Caki2 (cell line): Measurements from ENCODE around the gene MTX3. TPM values are rescaled to one million over a fixed set of nuclear protein-coding genes. Genes with fewer than 3 reads are reported as not detected.

Experiments
- DNase-seq: peaks from one replicate; pipeline ENCODE4 v3.0.0-alpha.2; 2015; ENCODE audit warnings: low read depth
- in situ Hi-C: cut with HindIII; loops from 2 replicates; pipeline ENCODE4 v1.10.0; 2016; ENCODE audit warnings: low sequenced_read_pairs, low pct_unique_long_range_greater_than_20kb, mixed read lengths
- total RNA-seq: library from RNA; depleted of rRNA; stranded (reverse); fragments of >200 nt; shearing (Covaris generic); gene quantifications from 2 replicates; pipeline ENCODE4 v1.2.3, GENCODE V29; 2014; ENCODE audit warnings: low replicate concordance; rRNA removed

Gene MTX3
- 4.3 and 4.4 TPM in 2 replicates for total RNA-seq

GRCh38 chr5:79990598-79991507, at the start of gene MTX3:
Gene MTX3 (minus strand): TSS chr5:79991262. CDS start chr5:79991238, 24 bp downstream.
- peak; percentile 78 for DNase-seq

GRCh38 chr5:80039650-80040049, 48.6 kb upstream of the MTX3 start:
- no peak for DNase-seq
- in situ Hi-C loops = no loop called here

More at GRCh38 chr5:79990598-79991507, at the start of gene MTX3:
- in situ Hi-C loops = no loop called here

- in situ Hi-C loops = no loop called here
- no peak for DNase-seq
Measured at GRCh38 chr5:80037366-80037765, 46.3 kb upstream of the MTX3 start.

GRCh38 chr5:80036615-80037014, 45.6 kb upstream of the MTX3 start:
- DNase-seq = no peak
- in situ Hi-C loops = no loop called here

- in situ Hi-C loops = no loop called here
Measured at GRCh38 chr5:80035839-80036238, 44.8 kb upstream of the MTX3 start.

GRCh38 chr5:80034962-80035821, 44.1 kb upstream of the MTX3 start, which contains the start of gene THBS4:
Gene THBS4 (plus strand): TSS chr5:80035348. CDS start chr5:80035538, 190 bp downstream.
- in situ Hi-C loops = no loop called here
- no peak for DNase-seq

More at GRCh38 chr5:80035839-80036238, 44.8 kb upstream of the MTX3 start:
- no peak for DNase-seq

GRCh38 chr5:80034559-80034958, 43.5 kb upstream of the MTX3 start:
- in situ Hi-C loops = no loop called here
- DNase-seq = no peak

- in situ Hi-C loops = no loop called here
- DNase-seq = no peak
Measured at GRCh38 chr5:80033513-80033912, 42.5 kb upstream of the MTX3 start.

GRCh38 chr5:80031109-80031508, 40.0 kb upstream of the MTX3 start:
- in situ Hi-C loops = no loop called here
- no peak for DNase-seq

GRCh38 chr5:80026841-80027240, 35.8 kb upstream of the MTX3 start:
- in situ Hi-C loops = no loop called here
- no peak for DNase-seq

- in situ Hi-C loops = no loop called here
- no peak for DNase-seq
Measured at GRCh38 chr5:80025069-80025468, 34.0 kb upstream of the MTX3 start.

GRCh38 chr5:80010754-80011392, 19.8 kb upstream of the MTX3 start:
- in situ Hi-C loops = no loop called here
- DNase-seq = no peak

- no peak for DNase-seq
- in situ Hi-C loops = no loop called here
Measured at GRCh38 chr5:80008995-80009765, 18.1 kb upstream of the MTX3 start.

GRCh38 chr5:80002677-80003076, 11.6 kb upstream of the MTX3 start:
- no peak for DNase-seq
- in situ Hi-C loops = no loop called here

- DNase-seq = no peak
- in situ Hi-C loops = no loop called here
Measured at GRCh38 chr5:79999722-80000121, 8.7 kb upstream of the MTX3 start.

GRCh38 chr5:79992891-79993657, 2.0 kb upstream of the MTX3 start:
- no peak for DNase-seq
- in situ Hi-C loops = no loop called here

GRCh38 chr5:79990205-79990597, 861 bp downstream of the MTX3 start:
- in situ Hi-C loops = no loop called here
- DNase-seq = no peak
